Hepatic stellate cell (primary cell): ENCODE results near the gene RASL10B.

Experiments used
- DNase-seq: peaks from one replicate; pipeline ENCODE4 v3.0.0; 2011; ENCODE audit warnings: low spot score

The RASL10B gene

GRCh38 chr17:35765756-35766488 is 34.5 kb downstream of the RASL10B start:
- DNase-seq, result no peak

- no peak for DNase-seq
Observed at GRCh38 chr17:35766489-35766877, 35.0 kb downstream of the RASL10B start.

- DNase-seq, result peak; percentile 86
Observed at GRCh38 chr17:35766903-35767510, 35.6 kb downstream of the RASL10B start.

GRCh38 chr17:35768797-35769196 is 37.4 kb downstream of the RASL10B start:
- no peak for DNase-seq

GRCh38 chr17:35769895-35770486 is 38.6 kb downstream of the RASL10B start:
- DNase-seq, result no peak

- no peak for DNase-seq
Observed at GRCh38 chr17:35773129-35773528, 41.7 kb downstream of the RASL10B start.

GRCh38 chr17:35773679-35774425 is 42.4 kb downstream of the RASL10B start:
- DNase-seq, result no peak

GRCh38 chr17:35774499-35774898 is 43.1 kb downstream of the RASL10B start:
- DNase-seq, result peak; percentile 58

GRCh38 chr17:35775039-35775438 is 43.6 kb downstream of the RASL10B start:
- no peak for DNase-seq

GRCh38 chr17:35775583-35775982 is 44.1 kb downstream of the RASL10B start:
- no peak for DNase-seq

- DNase-seq, result no peak
Observed at GRCh38 chr17:35778641-35779196, 47.3 kb downstream of the RASL10B start.

GRCh38 chr17:35780950-35781349 is 49.5 kb downstream of the RASL10B start:
- DNase-seq, result no peak

GRCh38 chr17:35784895-35785294 is 53.5 kb downstream of the RASL10B start:
- no peak for DNase-seq

GRCh38 chr17:35786941-35787432 is 55.5 kb downstream of the RASL10B start:
- peak; percentile 46 for DNase-seq

- peak; percentile 91 for DNase-seq
Observed at GRCh38 chr17:35788477-35789368, 57.3 kb downstream of the RASL10B start.

GRCh38 chr17:35790841-35791240 is 59.4 kb downstream of the RASL10B start:
- no peak for DNase-seq

- DNase-seq, result no peak
Observed at GRCh38 chr17:35791681-35792350, 60.4 kb downstream of the RASL10B start.
